Subcutaneous abdominal adipose tissue (tissue), 5 donors: ENCODE data around the gene FLNA.

Source experiments
- H3K27ac ChIP-seq: one replicate; pipeline ENCODE4 v1.7.0; 2013; ENCODE audit warnings: low read depth, mild to moderate bottlenecking, inconsistent platforms, low read length, moderate library complexity
- H3K27me3 ChIP-seq, 5 donors: one replicate each; pipeline ENCODE4 v1.7.0; 2013; ENCODE audit warnings: low read length in 5 of 5, inconsistent platforms in 1 of 5; ENCODE audit not compliant: control insufficient read depth in 5 of 5, insufficient read depth in 4 of 5
- H3K36me3 ChIP-seq, 5 donors: one replicate each; pipeline ENCODE4 v1.7.0; 2013; ENCODE audit warnings: low read length in 5 of 5; ENCODE audit not compliant: control insufficient read depth in 5 of 5, insufficient read depth in 5 of 5
- H3K4me1 ChIP-seq, 5 donors: one replicate each; pipeline ENCODE4 v1.7.0; 2013; ENCODE audit warnings: low read length in 5 of 5, mild to moderate bottlenecking in 3 of 5, moderate library complexity in 1 of 5; ENCODE audit not compliant: control insufficient read depth in 5 of 5, insufficient read depth in 5 of 5
- H3K4me3 ChIP-seq, 5 donors: one replicate each; pipeline ENCODE4 v1.7.0; 2013; ENCODE audit warnings: low read length in 5 of 5, low read depth in 1 of 5
- H3K9ac ChIP-seq, 5 donors: one replicate each; pipeline ENCODE4 v1.7.0; 2013; ENCODE audit warnings: low read length in 5 of 5, mild to moderate bottlenecking in 4 of 5, moderate library complexity in 3 of 5
- H3K9me3 ChIP-seq, 5 donors: one replicate each; pipeline ENCODE4 v1.7.0; 2013; ENCODE audit warnings: low read length in 5 of 5; ENCODE audit not compliant: control insufficient read depth in 5 of 5
- donor health status: healthy.
- donor health status: healthy.
- donor health status: healthy.
- donor health status: healthy.
- donor health status: healthy.

Gene FLNA

GRCh38 chrX:154378059-154378798 lies 3.8 kb upstream of the FLNA start:
- peak overlapping the region in 3 of 5 donors; percentile 51 to 73 (median 56) for H3K9ac ChIP-seq
- H3K4me1 ChIP-seq: peaks cover 4 to 34% (median 30%) of the 10 kb centered on the region in 5 donors
- peaks cover 0 to 14% (median 8%) of the 10 kb centered on the region in 5 donors for H3K27me3 ChIP-seq
- peak overlapping the region; percentile 84 for H3K27ac ChIP-seq
- peaks cover 0 to 5% (median 3%) of the 10 kb centered on the region in 5 donors for H3K36me3 ChIP-seq
- no peaks in the 10 kb centered on the region for H3K9me3 ChIP-seq
- H3K4me3 ChIP-seq: peak overlapping the region in 4 of 5 donors; percentile 36 to 63 (median 50)

GRCh38 chrX:154376774-154377173 lies 2.3 kb upstream of the FLNA start:
- H3K9ac ChIP-seq: no peak overlapping the region
- H3K9me3 ChIP-seq: no peaks in the 10 kb centered on the region
- H3K27ac ChIP-seq: no peak overlapping the region
- peaks cover 0 to 10% (median 7%) of the 10 kb centered on the region in 5 donors for H3K27me3 ChIP-seq
- H3K4me3 ChIP-seq: no peak overlapping the region
- H3K4me1 ChIP-seq: peaks cover 4 to 46% (median 39%) of the 10 kb centered on the region in 5 donors
- peaks cover 0 to 5% (median 3%) of the 10 kb centered on the region in 5 donors for H3K36me3 ChIP-seq

DNA sequence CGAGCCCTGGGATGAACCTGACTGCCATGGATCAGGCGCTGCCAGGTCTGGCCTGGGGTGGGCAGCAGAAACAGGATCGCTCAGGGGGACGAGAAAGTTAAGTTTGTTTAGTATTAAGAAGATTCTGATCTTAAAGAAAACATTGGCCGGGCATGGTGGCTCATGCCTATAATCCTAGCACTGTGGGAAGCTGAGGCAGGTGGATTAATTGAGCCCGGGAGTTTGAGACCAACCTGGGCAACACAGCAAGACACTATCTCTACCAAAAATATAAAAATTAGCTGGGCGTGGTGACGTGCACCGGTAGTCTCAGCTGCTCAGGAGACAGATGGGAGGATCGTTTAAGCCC lies 696 bp upstream of the FLNA start:
- peaks cover 0 to 10% (median 7%) of the 10 kb centered on the region in 5 donors for H3K27me3 ChIP-seq
- H3K9ac ChIP-seq: no peak overlapping the region
- H3K9me3 ChIP-seq: no peaks in the 10 kb centered on the region
- no peak overlapping the region for H3K27ac ChIP-seq
- no peak overlapping the region for H3K4me3 ChIP-seq
- no peaks in the 10 kb centered on the region for H3K36me3 ChIP-seq
- H3K4me1 ChIP-seq: peaks cover 4 to 44% (median 33%) of the 10 kb centered on the region in 5 donors

DNA sequence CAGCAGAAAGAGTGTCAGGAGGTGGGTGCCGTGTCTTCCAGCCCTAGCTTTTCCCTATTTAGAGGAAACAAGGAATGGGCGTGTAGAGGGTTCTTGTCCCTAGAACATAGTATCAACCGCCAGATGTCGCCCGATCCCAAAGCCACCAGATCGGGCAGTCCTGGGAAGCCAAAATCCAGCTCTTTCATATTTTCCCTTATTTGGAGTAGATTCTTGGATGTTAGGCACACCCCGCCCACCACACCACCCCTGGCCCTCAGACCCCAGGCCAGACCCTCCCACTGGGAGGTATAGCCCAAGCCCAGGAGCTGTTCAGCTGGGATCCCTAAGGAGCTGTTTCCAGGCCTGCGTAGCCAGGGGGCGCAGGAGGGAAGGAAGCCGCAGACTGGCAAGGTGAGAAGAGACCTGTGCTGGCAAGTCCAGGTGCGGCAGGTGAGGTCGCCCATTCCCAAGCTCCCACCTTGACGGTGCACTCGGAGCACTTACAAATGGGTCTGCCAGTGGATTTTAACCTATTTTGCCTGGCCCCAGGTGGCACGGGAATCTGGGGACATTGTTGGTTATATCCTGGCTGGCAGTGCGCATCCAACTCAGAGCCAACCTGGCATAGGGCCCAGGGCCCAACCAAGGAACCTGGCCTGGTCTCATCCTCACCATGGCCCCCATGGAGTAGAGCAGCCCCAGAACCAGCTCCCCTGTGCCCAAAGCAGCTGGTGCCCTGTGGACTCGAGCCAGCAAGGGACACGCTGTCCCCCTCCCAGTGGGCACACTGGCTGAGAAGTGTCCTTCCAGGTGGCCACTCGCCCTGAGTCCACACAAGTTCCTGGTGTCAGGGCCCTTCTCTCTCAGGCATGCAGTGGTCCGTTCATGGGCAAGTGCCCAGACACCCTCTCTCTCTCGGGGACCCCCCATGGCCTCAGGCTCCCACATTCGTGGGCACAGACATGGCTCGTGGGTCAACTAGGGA lies 811 bp downstream of the FLNA start:
- peaks cover 0 to 10% (median 8%) of the 10 kb centered on the region in 5 donors for H3K27me3 ChIP-seq
- no peak overlapping the region for H3K27ac ChIP-seq
- peak overlapping the region in 2 of 5 donors; percentile 19 to 35 for H3K9ac ChIP-seq
- peaks cover 0 to 50% (median 39%) of the 10 kb centered on the region in 5 donors for H3K4me1 ChIP-seq
- no peaks in the 10 kb centered on the region for H3K36me3 ChIP-seq
- no peaks in the 10 kb centered on the region for H3K9me3 ChIP-seq
- H3K4me3 ChIP-seq: peak overlapping the region in 4 of 5 donors; percentile 22 to 53 (median 48)

- H3K9ac ChIP-seq: no peak overlapping the region
- no peak overlapping the region for H3K27ac ChIP-seq
- peak overlapping the region in 1 of 5 donors; percentile 89 for H3K4me3 ChIP-seq
- H3K9me3 ChIP-seq: no peaks in the 10 kb centered on the region
- H3K4me1 ChIP-seq: peaks cover 0 to 54% (median 43%) of the 10 kb centered on the region in 5 donors
- H3K27me3 ChIP-seq: peaks cover 0 to 12% (median 7%) of the 10 kb centered on the region in 5 donors
- H3K36me3 ChIP-seq: peaks cover 0 to 7% (median 4%) of the 10 kb centered on the region in 5 donors
Observed at GRCh38 chrX:154372612-154373022, 1.8 kb downstream of the FLNA start.

- peaks cover 0 to 14% (median 11%) of the 10 kb centered on the region in 5 donors for H3K36me3 ChIP-seq
- peaks cover 0 to 62% (median 49%) of the 10 kb centered on the region in 5 donors for H3K4me1 ChIP-seq
- H3K27me3 ChIP-seq: peaks cover 0 to 12% (median 7%) of the 10 kb centered on the region in 5 donors
- no peak overlapping the region for H3K27ac ChIP-seq
- peak overlapping the region in 4 of 5 donors; percentile 45 to 89 (median 68) for H3K4me3 ChIP-seq
- no peaks in the 10 kb centered on the region for H3K9me3 ChIP-seq
- H3K9ac ChIP-seq: peak overlapping the region in 2 of 5 donors; percentile 20 to 47
Observed at GRCh38 chrX:154371789-154372300, 2.6 kb downstream of the FLNA start.

- no peaks in the 10 kb centered on the region for H3K9me3 ChIP-seq
- peaks cover 0 to 68% (median 55%) of the 10 kb centered on the region in 5 donors for H3K4me1 ChIP-seq
- peak overlapping the region in 3 of 5 donors; percentile 53 to 78 (median 68) for H3K9ac ChIP-seq
- peak overlapping the region; percentile 93 for H3K27ac ChIP-seq
- peak overlapping the region; percentile 64 to 89 (median 83) for H3K4me3 ChIP-seq
- H3K36me3 ChIP-seq: peaks cover 0 to 21% (median 18%) of the 10 kb centered on the region in 5 donors
- peaks cover 0 to 12% (median 5%) of the 10 kb centered on the region in 5 donors for H3K27me3 ChIP-seq
Observed at GRCh38 chrX:154371017-154371788, 3.2 kb downstream of the FLNA start.

- Histone ChIP-seq H3K27ac (peak overlapping the region; percentile 93), H3K4me3 (peak overlapping the region; percentile 73 to 90 (median 83)), H3K4me1 (peaks cover 0 to 68% (median 55%) of the 10 kb centered on the region in 5 donors), H3K36me3 (peaks cover 0 to 27% (median 25%) of the 10 kb centered on the region in 5 donors), H3K27me3 (peaks cover 0 to 12% (median 5%) of the 10 kb centered on the region in 5 donors), H3K9ac (peak overlapping the region; percentile 48 to 78 (median 72)), H3K9me3 (no peaks in the 10 kb centered on the region)
Observed at GRCh38 chrX:154370300-154371016, 4.0 kb downstream of the FLNA start.
